Panc1 (cell line): ENCODE data around the gene CD79A. TPM values are rescaled to one million over a fixed set of nuclear protein-coding genes. Genes with fewer than 3 reads are reported as not detected.

ENCODE experiments used
- ATAC-seq: fragments of 200-7000 bp; cut with Tn5 transposase; 2 replicates; pipeline ENCODE4 v1.9.1; 2020; ENCODE audit warnings: mild to moderate bottlenecking, moderate library complexity
- BruUV-seq: library from RNA; stranded (reverse); fragments of 400-500 nt; replicated peaks from 2 replicates; lab custom pipeline; 2021; lab: Mats Ljungman, UMichigan
- CTCF ChIA-PET: fragments of 300-600 bp; sonication (Branson Sonifier 250); formaldehyde crosslinking; loops from one replicate; lab custom pipeline; 2022; ENCODE audit warnings: antibody characterized with exemption; lab: Charles Lee
- POLR2A ChIA-PET: fragments of 300-600 bp; sonication (Branson Sonifier 250); formaldehyde crosslinking; loops from one replicate; lab custom pipeline; 2022; ENCODE audit warnings: antibody characterized with exemption; lab: Charles Lee
- DNase-seq: peaks from one replicate; pipeline ENCODE4 v3.0.0-alpha.2; 2010; ENCODE audit warnings: low read depth, low spot score
- H3K27ac ChIP-seq: 2 replicates; pipeline ENCODE4 v1.5.1; 2011; ENCODE audit warnings: mild to moderate bottlenecking, low read length, inconsistent platforms
- H3K27me3 ChIP-seq: fragments of 200-500 bp; sonication (Bioruptor generic); 2 replicates; pipeline ENCODE4 v1.6.0; 2014; ENCODE audit warnings: low read length, inconsistent platforms; ENCODE audit not compliant: control insufficient read depth, insufficient read depth
- H3K36me3 ChIP-seq: fragments of 200-500 bp; sonication (Bioruptor generic); 2 replicates; pipeline ENCODE4 v1.5.1; 2014; ENCODE audit warnings: inconsistent platforms, mild to moderate bottlenecking, low read length, moderate library complexity; ENCODE audit not compliant: control insufficient read depth, insufficient read depth
- H3K4me1 ChIP-seq: 2 replicates; pipeline ENCODE4 v1.5.1; 2011; ENCODE audit warnings: inconsistent platforms, mild to moderate bottlenecking, low read length, moderate library complexity; ENCODE audit not compliant: control insufficient read depth, insufficient read depth
- H3K4me3 ChIP-seq, 2 experiments: 2 replicates each; pipeline ENCODE4 v1.5.1; 2011 to 2012; ENCODE audit warnings: low read depth in 2 of 2, low read length in 2 of 2, mild to moderate bottlenecking in 2 of 2, inconsistent platforms in 1 of 2, moderate library complexity in 1 of 2
- H3K9me3 ChIP-seq: fragments of 200-500 bp; sonication (Bioruptor generic); 2 replicates; pipeline ENCODE4 v1.5.1; 2014; ENCODE audit warnings: low read depth, mild to moderate bottlenecking, inconsistent platforms, low read length, moderate library complexity; ENCODE audit not compliant: control insufficient read depth, insufficient read depth
- CTCF ChIP-seq: fragments of 450-650 bp; IDR thresholded peaks from 2 replicates; pipeline ENCODE4 v1.5.1; 2017; ENCODE audit warnings: mild to moderate bottlenecking
- POLR2AphosphoS5 ChIP-seq: IDR thresholded peaks from 2 replicates; pipeline ENCODE4 v1.6.1; 2012; ENCODE audit warnings: mild to moderate bottlenecking, low read depth, low read length, moderate library complexity
- REST ChIP-seq, 2 experiments: IDR thresholded peaks; 2 replicates each; pipeline ENCODE4 v1.6.1; 2011 to 2012; ENCODE audit warnings: low read depth in 2 of 2, control low read depth in 1 of 2, low read length in 1 of 2, mild to moderate bottlenecking in 1 of 2, moderate library complexity in 1 of 2; ENCODE audit not compliant: insufficient read depth in 1 of 2
- SIN3A ChIP-seq: IDR thresholded peaks from 2 replicates; pipeline ENCODE4 v1.6.1; 2012; ENCODE audit warnings: low read depth, mild to moderate bottlenecking, low read length, moderate library complexity, borderline replicate concordance; ENCODE audit not compliant: insufficient read depth
- TCF7L2 ChIP-seq: IDR thresholded peaks from 2 replicates; pipeline ENCODE4 v1.6.1; 2011; ENCODE audit warnings: mild to moderate bottlenecking, low read depth, low read length, inconsistent platforms
- in situ Hi-C: cut with HindIII; loops from 2 replicates; pipeline ENCODE4 v1.10.0; 2016; ENCODE audit warnings: low sequenced_read_pairs, low pct_unique_long_range_greater_than_20kb
- intact Hi-C: fragments of 100-400 bp; cut with micrococcal nuclease; formaldehyde crosslinking; loops from one replicate; pipeline ENCODE4 v1.10.0; 2022; ENCODE audit not compliant: unreplicated experiment
- total RNA-seq: library from RNA; stranded (reverse); gene quantifications from one replicate; pipeline ENCODE4 v1.2.1, GENCODE V29; 2021; ENCODE audit not compliant: unreplicated experiment

The CD79A gene
- total RNA-seq, 1 experiment from 2014 or later, result 0.59 TPM

DNA sequence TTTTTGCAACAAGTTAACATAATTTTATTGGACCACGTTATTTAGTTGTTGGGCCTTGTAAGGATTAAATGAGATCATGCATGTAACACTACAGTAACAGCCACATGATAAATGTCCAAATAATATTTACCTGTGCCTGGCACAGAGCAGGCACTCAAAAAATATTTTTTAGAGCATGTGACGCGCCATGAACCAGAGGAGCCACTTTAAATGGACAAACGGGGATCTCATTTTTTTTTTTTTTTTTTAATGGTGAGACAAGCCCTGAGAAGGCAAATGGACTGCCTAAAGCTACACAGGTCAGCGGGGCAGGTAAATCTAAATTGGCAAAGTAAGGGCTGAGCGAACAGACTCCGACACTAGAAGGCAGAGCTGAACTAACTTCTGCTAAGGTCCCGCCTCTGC lies 17.9 kb upstream of the CD79A start:
- Histone ChIP-seq H3K27me3 (no peaks in the 10 kb centered on the region; the same call in 1 of the 2 replicates), H3K4me1 (peaks cover 23% of the 10 kb centered on the region), H3K9me3 (no peaks in the 10 kb centered on the region), H3K27ac (peak overlapping the region; percentile 89), H3K4me3 (peak overlapping the region; percentile 94), H3K36me3 (peaks cover 27% of the 10 kb centered on the region)
- intact Hi-C loops, result no loop called here
- POLR2A ChIA-PET, result no interaction called here
- CTCF ChIA-PET, result interaction anchor here (0.7 kb wide), 1 partner anchor 17 kb away, joined by 3 read pairs; no protein-coding TSS in a partner anchor
- BruUV-seq, result no TSS peak
- DNase-seq (no peak), ATAC-seq (no peak)
- no peak; the same call in 1 of the 2 replicates for TF ChIP-seq POLR2AphosphoS5
- no peak for TF ChIP-seq SIN3A
- no peak for TF ChIP-seq CTCF
- no peak for TF ChIP-seq TCF7L2
- TF ChIP-seq REST (IDR thresholded peaks at IDR 0.05; ENCODE audit: insufficient read depth in 1 of 2, low read depth in 2 of 2, low read length in 1 of 2), result no peak
- in situ Hi-C loops, result no loop called here

DNA sequence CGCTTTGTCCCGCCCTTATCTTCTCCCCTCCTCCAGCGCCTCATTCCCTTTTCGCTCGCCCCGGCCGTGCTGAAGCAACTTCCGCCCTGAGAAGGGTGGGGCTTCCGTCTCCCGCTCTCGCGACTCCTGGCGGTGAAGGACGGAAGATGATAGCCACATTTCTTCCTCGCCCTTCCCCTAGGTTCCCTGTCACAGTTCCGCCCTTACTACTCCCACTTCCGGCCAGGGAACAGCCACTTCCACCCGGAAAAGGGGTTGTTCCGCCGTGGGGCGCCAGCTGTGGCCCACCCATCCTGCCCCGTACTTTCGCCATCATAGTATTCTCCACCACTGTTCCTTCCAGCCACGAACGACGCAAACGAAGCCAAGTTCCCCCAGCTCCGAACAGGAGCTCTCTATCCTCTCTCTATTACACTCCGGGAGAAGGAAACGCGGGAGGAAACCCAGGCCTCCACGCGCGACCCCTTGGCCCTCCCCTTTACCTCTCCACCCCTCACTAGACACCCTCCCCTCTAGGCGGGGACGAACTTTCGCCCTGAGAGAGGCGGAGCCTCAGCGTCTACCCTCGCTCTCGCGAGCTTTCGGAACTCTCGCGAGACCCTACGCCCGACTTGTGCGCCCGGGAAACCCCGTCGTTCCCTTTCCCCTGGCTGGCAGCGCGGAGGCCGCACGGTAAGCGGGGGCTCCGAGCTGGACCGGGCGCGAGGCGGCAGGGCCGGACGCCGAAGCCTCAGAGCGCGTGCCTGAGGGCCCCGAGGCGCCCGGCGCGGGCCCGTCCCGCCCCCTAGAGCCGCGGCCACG lies 17.3 kb upstream of the CD79A start, which contains the start of gene RPS19:
Gene RPS19, plus strand, starts transcription at position 638 of the 801 bp plus-strand sequence. CDS start 520 bp downstream, outside the sequence.
- in situ Hi-C loops (no loop called here), intact Hi-C loops (no loop called here)
- BruUV-seq, result no TSS peak
- peak within 1 kb of the TSS; percentile 94 for H3K27ac ChIP-seq
- no peak; the same call in 1 of the 2 replicates for TF ChIP-seq CTCF
- TF ChIP-seq SIN3A, result peak; percentile 49; the same call in 1 of the 2 replicates
- no peak for TF ChIP-seq REST (IDR thresholded peaks at IDR 0.05; ENCODE audit: insufficient read depth in 1 of 2, low read depth in 2 of 2, low read length in 1 of 2)
- peak; percentile 75 for TF ChIP-seq TCF7L2
- peak; percentile 89 for TF ChIP-seq POLR2AphosphoS5
- H3K27me3 ChIP-seq, result no peaks in the 10 kb centered on the region
- peak within 1 kb of the TSS; percentile 94 for H3K4me3 ChIP-seq
- peaks cover 29% of the 10 kb centered on the region for H3K36me3 ChIP-seq
- H3K9me3 ChIP-seq, result no peaks in the 10 kb centered on the region
- H3K4me1 ChIP-seq, result peaks cover 28% of the 10 kb centered on the region
- ATAC-seq (peak; percentile 92), DNase-seq (peak; percentile 87)
- CTCF ChIA-PET, result interaction anchor here (0.5 to 0.7 kb wide), 2 partner anchors 17 to 83 kb away, joined by 3 to 7 read pairs; no protein-coding TSS in a partner anchor
- POLR2A ChIA-PET, result interaction anchor here (0.6 to 1.4 kb wide), 2 partner anchors 11 to 39 kb away, joined by 4 to 9 read pairs; no protein-coding TSS in a partner anchor
